ENCODE data around the gene RFXAP.

RFXAP gene

DNA sequence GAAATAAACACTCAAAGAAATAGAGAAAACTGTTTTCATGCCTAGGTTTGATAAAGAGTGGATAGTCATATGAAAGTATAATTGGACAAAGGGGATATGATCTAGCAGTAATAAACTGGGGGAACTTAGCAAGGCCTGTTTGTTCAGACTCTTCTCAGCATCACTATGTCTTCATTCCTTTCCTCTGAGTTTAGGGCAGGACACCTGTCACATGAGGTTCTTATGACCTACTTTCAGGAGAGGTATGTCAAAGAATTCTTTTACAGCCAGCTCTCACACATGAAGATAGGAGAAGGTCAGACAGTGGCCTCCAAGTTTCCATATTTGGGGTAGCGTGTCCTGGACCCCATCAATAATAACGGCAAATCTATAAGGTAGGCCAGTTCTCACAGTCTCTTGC, 11.4 kb upstream of the RFXAP start:
- DNase-seq (ENCODE audit: low spot score) (no peak), ATAC-seq (ENCODE audit: low read depth) (no peak)
- TF ChIP-seq, protein P1, sequence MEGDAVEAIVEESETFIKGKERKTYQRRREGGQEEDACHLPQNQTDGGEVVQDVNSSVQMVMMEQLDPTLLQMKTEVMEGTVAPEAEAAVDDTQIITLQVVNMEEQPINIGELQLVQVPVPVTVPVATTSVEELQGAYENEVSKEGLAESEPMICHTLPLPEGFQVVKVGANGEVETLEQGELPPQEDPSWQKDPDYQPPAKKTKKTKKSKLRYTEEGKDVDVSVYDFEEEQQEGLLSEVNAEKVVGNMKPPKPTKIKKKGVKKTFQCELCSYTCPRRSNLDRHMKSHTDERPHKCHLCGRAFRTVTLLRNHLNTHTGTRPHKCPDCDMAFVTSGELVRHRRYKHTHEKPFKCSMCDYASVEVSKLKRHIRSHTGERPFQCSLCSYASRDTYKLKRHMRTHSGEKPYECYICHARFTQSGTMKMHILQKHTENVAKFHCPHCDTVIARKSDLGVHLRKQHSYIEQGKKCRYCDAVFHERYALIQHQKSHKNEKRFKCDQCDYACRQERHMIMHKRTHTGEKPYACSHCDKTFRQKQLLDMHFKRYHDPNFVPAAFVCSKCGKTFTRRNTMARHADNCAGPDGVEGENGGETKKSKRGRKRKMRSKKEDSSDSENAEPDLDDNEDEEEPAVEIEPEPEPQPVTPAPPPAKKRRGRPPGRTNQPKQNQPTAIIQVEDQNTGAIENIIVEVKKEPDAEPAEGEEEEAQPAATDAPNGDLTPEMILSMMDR (IDR thresholded peaks at IDR 0.05; ENCODE audit: poor library complexity, severe bottlenecking): no peak
- H3K4me1 ChIP-seq (ENCODE audit: insufficient read depth, poor library complexity, severe bottlenecking): no peaks in the 10 kb centered on the region
- no peaks in the 10 kb centered on the region for H3K9me3 ChIP-seq (ENCODE audit: severe bottlenecking)
- no peaks in the 10 kb centered on the region for H3K27me3 ChIP-seq (ENCODE audit: insufficient read depth, poor library complexity, severe bottlenecking)
- no peak overlapping the region for H3K4me3 ChIP-seq (ENCODE audit: severe bottlenecking)
- no peak overlapping the region for H3K27ac ChIP-seq (ENCODE audit: poor library complexity, severe bottlenecking)
- H3K36me3 ChIP-seq (ENCODE audit: low read depth): no peaks in the 10 kb centered on the region

- no peak overlapping the region for H3K27ac ChIP-seq (ENCODE audit: poor library complexity, severe bottlenecking)
- no peaks in the 10 kb centered on the region for H3K36me3 ChIP-seq (ENCODE audit: low read depth)
- no peak overlapping the region for H3K4me3 ChIP-seq (ENCODE audit: severe bottlenecking)
- H3K9me3 ChIP-seq (ENCODE audit: severe bottlenecking): no peaks in the 10 kb centered on the region
- ATAC-seq (ENCODE audit: low read depth) (no peak), DNase-seq (ENCODE audit: low spot score) (no peak)
- H3K4me1 ChIP-seq (ENCODE audit: insufficient read depth, poor library complexity, severe bottlenecking): no peaks in the 10 kb centered on the region
- H3K27me3 ChIP-seq (ENCODE audit: insufficient read depth, poor library complexity, severe bottlenecking): no peaks in the 10 kb centered on the region
- TF ChIP-seq, protein P1 (IDR thresholded peaks at IDR 0.05; ENCODE audit: poor library complexity, severe bottlenecking): no peak
These were observed 5.8 kb upstream of the RFXAP start for GRCh38 chr13:36813225-36813624.

GRCh38 chr13:36814465-36814864, 4.6 kb upstream of the RFXAP start:
- ATAC-seq (ENCODE audit: low read depth) (no peak), DNase-seq (ENCODE audit: low spot score) (no peak)
- Histone ChIP-seq H3K4me3 (ENCODE audit: severe bottlenecking) (no peak overlapping the region), H3K36me3 (ENCODE audit: low read depth) (no peaks in the 10 kb centered on the region), H3K27me3 (ENCODE audit: insufficient read depth, poor library complexity, severe bottlenecking) (no peaks in the 10 kb centered on the region), H3K4me1 (ENCODE audit: insufficient read depth, poor library complexity, severe bottlenecking) (no peaks in the 10 kb centered on the region), H3K27ac (ENCODE audit: poor library complexity, severe bottlenecking) (no peak overlapping the region), H3K9me3 (ENCODE audit: severe bottlenecking) (no peaks in the 10 kb centered on the region)
- TF ChIP-seq, protein P1 (IDR thresholded peaks at IDR 0.05; ENCODE audit: poor library complexity, severe bottlenecking): no peak

GRCh38 chr13:36815062-36815461, 4.0 kb upstream of the RFXAP start:
- TF ChIP-seq, protein P1 (IDR thresholded peaks at IDR 0.05; ENCODE audit: poor library complexity, severe bottlenecking): no peak
- no peaks in the 10 kb centered on the region for H3K4me1 ChIP-seq (ENCODE audit: insufficient read depth, poor library complexity, severe bottlenecking)
- no peak for DNase-seq (ENCODE audit: low spot score)
- H3K4me3 ChIP-seq (ENCODE audit: severe bottlenecking): no peak overlapping the region
- ATAC-seq (ENCODE audit: low read depth): no peak
- H3K27me3 ChIP-seq (ENCODE audit: insufficient read depth, poor library complexity, severe bottlenecking): no peaks in the 10 kb centered on the region
- no peaks in the 10 kb centered on the region for H3K9me3 ChIP-seq (ENCODE audit: severe bottlenecking)
- H3K36me3 ChIP-seq (ENCODE audit: low read depth): no peaks in the 10 kb centered on the region
- no peak overlapping the region for H3K27ac ChIP-seq (ENCODE audit: poor library complexity, severe bottlenecking)

DNA sequence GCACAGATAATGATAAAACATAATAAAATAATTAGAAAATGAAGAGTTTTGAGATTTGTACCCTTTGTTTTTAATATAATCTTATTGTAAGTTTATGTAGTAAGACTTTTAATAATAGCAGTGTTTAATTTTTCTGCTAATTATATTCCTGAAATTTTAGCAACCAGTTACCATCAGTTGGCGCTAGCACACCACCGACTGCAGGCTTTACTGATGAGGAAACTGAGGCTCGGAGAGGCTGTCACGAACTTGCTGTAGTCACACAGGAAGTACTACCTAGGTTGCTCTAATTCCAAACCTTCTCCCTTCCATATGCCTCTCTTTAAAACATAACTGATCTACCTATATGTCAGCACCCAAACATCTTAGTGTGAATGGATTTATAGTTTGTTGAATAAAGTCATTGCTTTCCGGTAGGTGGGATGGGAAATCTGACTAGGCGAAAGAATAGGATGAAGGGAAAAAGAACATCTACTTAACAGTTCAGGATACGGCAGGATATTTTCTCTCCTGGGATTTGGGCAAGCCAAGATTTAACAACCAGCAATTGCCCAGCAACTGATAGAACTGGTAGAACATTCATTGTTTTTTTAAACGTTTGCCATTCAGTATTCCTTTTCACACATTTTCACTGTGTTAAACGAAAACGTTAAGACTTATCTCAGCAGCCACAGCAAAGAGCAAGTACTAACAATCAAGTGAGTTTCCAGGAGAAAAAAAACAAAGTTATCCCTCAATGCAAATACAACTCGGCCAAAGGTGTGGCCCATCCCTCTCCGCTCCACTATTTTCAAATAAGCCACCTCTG, 822 bp upstream of the RFXAP start:
- ATAC-seq (ENCODE audit: low read depth) (no peak), DNase-seq (ENCODE audit: low spot score) (no peak)
- Histone ChIP-seq H3K4me1 (ENCODE audit: insufficient read depth, poor library complexity, severe bottlenecking) (peaks cover 5% of the 10 kb centered on the region), H3K27me3 (ENCODE audit: insufficient read depth, poor library complexity, severe bottlenecking) (no peaks in the 10 kb centered on the region), H3K9me3 (ENCODE audit: severe bottlenecking) (no peaks in the 10 kb centered on the region), H3K36me3 (ENCODE audit: low read depth) (peaks cover 9% of the 10 kb centered on the region; the same call in 1 of the 2 replicates), H3K27ac (ENCODE audit: poor library complexity, severe bottlenecking) (no peak overlapping the region), H3K4me3 (ENCODE audit: severe bottlenecking) (peak overlapping the region; percentile 85)
- TF ChIP-seq, protein P1 (IDR thresholded peaks at IDR 0.05; ENCODE audit: poor library complexity, severe bottlenecking): no peak

Measured in RWPE2 (cell line).